Erythroblast (primary cell): ENCODE data around the gene RAB31.

Experiments
- GATA1 ChIP-seq: IDR thresholded peaks from 2 replicates; pipeline ENCODE4 v1.6.1; 2011; ENCODE audit warnings: low read depth, mild to moderate bottlenecking, control low read depth, low read length, moderate library complexity
- POLR2A ChIP-seq: IDR thresholded peaks from 2 replicates; pipeline ENCODE4 v1.6.1; 2011; ENCODE audit warnings: mild to moderate bottlenecking, low read length

GRCh38 chr18:9828506-9829396 is 120.7 kb downstream of the RAB31 start:
- TF ChIP-seq POLR2A, result no peak
- TF ChIP-seq GATA1, result no peak
